ENCODE data around the gene NSG2. TPM values are rescaled to one million over a fixed set of nuclear protein-coding genes. Genes with fewer than 3 reads are reported as not detected.

The NSG2 gene
- total RNA-seq, 1 experiment from 2014 or later: not detected

DNA sequence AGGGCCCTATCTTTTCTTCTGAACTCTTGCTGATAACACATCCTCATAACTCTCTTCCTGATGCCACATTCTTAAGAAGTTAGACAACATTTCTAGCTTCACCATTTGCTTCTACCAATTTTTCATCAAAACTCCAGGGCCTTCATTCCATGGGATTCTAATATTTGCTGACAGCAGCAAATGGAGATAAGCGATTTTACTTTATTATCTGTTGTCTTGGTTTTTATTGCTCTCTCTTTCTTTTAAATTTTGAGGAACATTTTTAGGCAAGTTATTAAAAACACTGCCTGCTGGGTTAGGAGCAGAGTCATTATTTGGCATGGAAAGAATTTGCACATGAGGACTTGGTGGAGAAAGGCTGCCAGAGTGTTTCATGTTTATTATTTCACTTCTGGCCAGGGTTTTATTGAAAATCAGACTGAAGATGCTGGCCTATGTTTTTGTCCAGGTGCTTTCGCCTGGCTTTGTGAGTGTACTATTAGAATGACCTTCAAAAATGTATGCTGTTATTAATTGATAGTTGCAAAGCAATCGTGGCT is 27.7 kb downstream of the NSG2 start:
- Histone ChIP-seq H2AK5ac (ENCODE audit: insufficient read length, low read length) (no peak overlapping the region), H2BK5ac (ENCODE audit: insufficient read length, low read length) (no peak overlapping the region), H2AFZ (ENCODE audit: low read length) (no peak overlapping the region), H3K79me1 (ENCODE audit: insufficient read depth, low read depth, low read length, poor library complexity, severe bottlenecking) (no peaks in the 10 kb centered on the region), H3K27me3 (ENCODE audit: insufficient read depth, low read length) (no peaks in the 10 kb centered on the region), H3K23ac (ENCODE audit: insufficient read length, low read depth, low read length) (no peak overlapping the region), H3T11ph (ENCODE audit: low read length) (no peak overlapping the region), H4K91ac (ENCODE audit: insufficient read length, low read depth, low read length) (no peak overlapping the region), H2BK120ac (ENCODE audit: low read depth, low read length, poor library complexity, severe bottlenecking) (no peak overlapping the region), H4K20me1 (ENCODE audit: control insufficient read depth, insufficient read depth, insufficient read length) (no peaks in the 10 kb centered on the region), H4K5ac (ENCODE audit: insufficient read length, low read depth, low read length) (no peak overlapping the region), H3K4me2 (ENCODE audit: insufficient read depth, insufficient read length, low read length) (no peak overlapping the region), H2BK20ac (ENCODE audit: low read depth, low read length, poor library complexity, severe bottlenecking) (no peak overlapping the region), H3K9me3 (ENCODE audit: control insufficient read depth, low read depth, low read length) (no peaks in the 10 kb centered on the region), H3K56ac (ENCODE audit: insufficient read length, low read depth, low read length) (no peak overlapping the region), H3K23me2 (ENCODE audit: insufficient read length, low read depth, low read length, poor library complexity, severe bottlenecking) (no peaks in the 10 kb centered on the region), H3K14ac (ENCODE audit: insufficient read depth, low read length) (no peak overlapping the region), H4K8ac (replicated peaks; ENCODE audit: insufficient read length, low read depth, low read length) (no peak overlapping the region), H3K79me2 (ENCODE audit: insufficient read depth, low read length) (no peaks in the 10 kb centered on the region), H2BK12ac (ENCODE audit: insufficient read length, low read depth, low read length) (no peak overlapping the region), H3K18ac (ENCODE audit: insufficient read length, low read depth, low read length) (no peak overlapping the region), H3K27ac (ENCODE audit: insufficient read length, low read depth, low read length) (no peak overlapping the region), H3K9ac (ENCODE audit: extremely low read depth, insufficient read length, low read length) (no peak overlapping the region), H3K4ac (ENCODE audit: low read depth, low read length) (no peak overlapping the region), H3K4me1 (ENCODE audit: insufficient read depth, low read length) (no peaks in the 10 kb centered on the region), H2BK15ac (ENCODE audit: low read depth, low read length) (no peak overlapping the region)
- no CpG with 5 or more reads among the region's 3 CpGs for WGBS (ENCODE audit: extremely low coverage, insufficient read length, low lambda C conversion rate)
- Mint-ChIP-seq H3K4me3 (no peak overlapping the region), H3K27ac (no peak overlapping the region), H3K27me3 (ENCODE audit: low read depth) (peaks cover 3% of the 10 kb centered on the region), H3K9me3 (no peaks in the 10 kb centered on the region), H3K36me3 (ENCODE audit: insufficient read depth in 1 of 3, low read depth in 3 of 3) (no peaks in the 10 kb centered on the region), H3K4me1 (no peaks in the 10 kb centered on the region; a peak in 1 of 4 replicates)
- DNase-seq: no peak
- TF ChIP-seq, protein P1, sequence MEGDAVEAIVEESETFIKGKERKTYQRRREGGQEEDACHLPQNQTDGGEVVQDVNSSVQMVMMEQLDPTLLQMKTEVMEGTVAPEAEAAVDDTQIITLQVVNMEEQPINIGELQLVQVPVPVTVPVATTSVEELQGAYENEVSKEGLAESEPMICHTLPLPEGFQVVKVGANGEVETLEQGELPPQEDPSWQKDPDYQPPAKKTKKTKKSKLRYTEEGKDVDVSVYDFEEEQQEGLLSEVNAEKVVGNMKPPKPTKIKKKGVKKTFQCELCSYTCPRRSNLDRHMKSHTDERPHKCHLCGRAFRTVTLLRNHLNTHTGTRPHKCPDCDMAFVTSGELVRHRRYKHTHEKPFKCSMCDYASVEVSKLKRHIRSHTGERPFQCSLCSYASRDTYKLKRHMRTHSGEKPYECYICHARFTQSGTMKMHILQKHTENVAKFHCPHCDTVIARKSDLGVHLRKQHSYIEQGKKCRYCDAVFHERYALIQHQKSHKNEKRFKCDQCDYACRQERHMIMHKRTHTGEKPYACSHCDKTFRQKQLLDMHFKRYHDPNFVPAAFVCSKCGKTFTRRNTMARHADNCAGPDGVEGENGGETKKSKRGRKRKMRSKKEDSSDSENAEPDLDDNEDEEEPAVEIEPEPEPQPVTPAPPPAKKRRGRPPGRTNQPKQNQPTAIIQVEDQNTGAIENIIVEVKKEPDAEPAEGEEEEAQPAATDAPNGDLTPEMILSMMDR (conservative IDR thresholded peaks at IDR 0.05): no peak
